ENCODE results near the gene KLHL10.

The KLHL10 gene

DNA sequence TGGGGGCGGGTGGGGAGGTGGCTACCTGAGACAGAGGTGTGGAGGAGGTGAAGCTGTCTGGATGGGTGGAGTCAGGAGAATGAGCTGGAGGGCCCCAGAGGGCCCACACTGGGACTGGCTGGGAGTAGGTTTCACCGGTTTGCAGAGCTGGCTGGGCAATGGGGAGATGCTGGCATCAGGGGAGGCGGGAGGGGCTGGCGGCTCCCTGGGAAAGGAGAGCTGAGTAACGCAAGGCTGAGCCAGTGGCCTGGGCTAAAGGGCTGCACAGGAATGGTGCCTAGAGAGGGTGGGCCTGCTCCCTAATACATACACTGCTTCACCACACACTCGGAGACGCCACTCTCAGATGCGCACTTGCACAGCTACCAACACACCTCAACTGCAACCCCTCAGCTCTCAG is 38.3 kb upstream of the KLHL10 start:
- no peaks in the 10 kb centered on the region for H3K79me2 ChIP-seq (ENCODE audit: low read length)
- TF ChIP-seq EZH2phosphoT487 (IDR thresholded peaks at IDR 0.05; ENCODE audit: low read length) = no peak
- H3K4me3 ChIP-seq (ENCODE audit: low read length) = no peak overlapping the region
- no peaks in the 10 kb centered on the region for H3K36me3 ChIP-seq (replicated peaks; ENCODE audit: insufficient read depth, low read length)
- H3K27me3 ChIP-seq (replicated peaks; ENCODE audit: insufficient read depth, low read length) = no peaks in the 10 kb centered on the region
- H2AFZ ChIP-seq (ENCODE audit: low read length) = no peak overlapping the region
- H3F3A ChIP-seq (ENCODE audit: insufficient read depth, low read length) = no peaks in the 10 kb centered on the region
- no peaks in the 10 kb centered on the region for H3K9me2 ChIP-seq (replicated peaks; ENCODE audit: insufficient read depth, low read length)
- H3K27ac ChIP-seq (ENCODE audit: low read length) = no peak overlapping the region
- no peaks in the 10 kb centered on the region for H3K9me3 ChIP-seq (replicated peaks; ENCODE audit: insufficient read depth, low read length)
- DNase-seq = no peak
- no peaks in the 10 kb centered on the region for H4K20me1 ChIP-seq (ENCODE audit: insufficient read depth, low read length)
- no peak overlapping the region for H3K4me2 ChIP-seq (ENCODE audit: low read depth, low read length)
- H3K4me1 ChIP-seq (ENCODE audit: low read length) = peaks cover 9% of the 10 kb centered on the region
- no peak overlapping the region for H3K9ac ChIP-seq (ENCODE audit: low read length)

- H4K20me1 ChIP-seq (ENCODE audit: insufficient read depth, low read length) = no peaks in the 10 kb centered on the region
- TF ChIP-seq CTCF (IDR thresholded peaks at IDR 0.05; ENCODE audit: low read length) (no peak), EZH2phosphoT487 (IDR thresholded peaks at IDR 0.05; ENCODE audit: low read length) (no peak), EZH2 (optimal IDR thresholded peaks at IDR 0.05; ENCODE audit: low read depth, low read length) (no peak)
- H3K36me3 ChIP-seq (replicated peaks; ENCODE audit: insufficient read depth, low read length) = no peaks in the 10 kb centered on the region
- peaks cover 9% of the 10 kb centered on the region for H3K4me1 ChIP-seq (ENCODE audit: low read length)
- H3K9ac ChIP-seq (ENCODE audit: low read length) = no peak overlapping the region; the same call in 1 of the 2 replicates
- no peaks in the 10 kb centered on the region for H3K79me2 ChIP-seq (ENCODE audit: low read length)
- DNase-seq = peak; percentile 82
- H3K9me3 ChIP-seq (replicated peaks; ENCODE audit: insufficient read depth, low read length) = no peaks in the 10 kb centered on the region
- no peaks in the 10 kb centered on the region for H3K27me3 ChIP-seq (replicated peaks; ENCODE audit: insufficient read depth, low read length)
- H3F3A ChIP-seq (ENCODE audit: insufficient read depth, low read length) = no peaks in the 10 kb centered on the region
- peak overlapping the region; percentile 43; the same call in 1 of the 2 replicates for H3K27ac ChIP-seq (ENCODE audit: low read length)
- peak overlapping the region; percentile 42 for H2AFZ ChIP-seq (ENCODE audit: low read length)
- H3K4me3 ChIP-seq (ENCODE audit: low read length) = peak overlapping the region; percentile 19
- H3K4me2 ChIP-seq (ENCODE audit: low read depth, low read length) = peak overlapping the region; percentile 75
- H3K9me2 ChIP-seq (replicated peaks; ENCODE audit: insufficient read depth, low read length) = no peaks in the 10 kb centered on the region
Measured at GRCh38 chr17:41800601-41801373, 36.8 kb upstream of the KLHL10 start.

GRCh38 chr17:41801374-41802271 is 36.0 kb upstream of the KLHL10 start:
- no peaks in the 10 kb centered on the region for H3K9me2 ChIP-seq (replicated peaks; ENCODE audit: insufficient read depth, low read length)
- H3F3A ChIP-seq (ENCODE audit: insufficient read depth, low read length) = no peaks in the 10 kb centered on the region
- no peaks in the 10 kb centered on the region for H4K20me1 ChIP-seq (ENCODE audit: insufficient read depth, low read length)
- no peak for TF ChIP-seq EZH2 (optimal IDR thresholded peaks at IDR 0.05; ENCODE audit: low read depth, low read length)
- peak; percentile 97 for TF ChIP-seq CTCF (IDR thresholded peaks at IDR 0.05; ENCODE audit: low read length)
- H3K79me2 ChIP-seq (ENCODE audit: low read length) = no peaks in the 10 kb centered on the region
- peak overlapping the region; percentile 43; the same call in 1 of the 2 replicates for H3K27ac ChIP-seq (ENCODE audit: low read length)
- peak overlapping the region; percentile 75 for H3K4me2 ChIP-seq (ENCODE audit: low read depth, low read length)
- peak; percentile 56 for DNase-seq
- peak overlapping the region; percentile 42 for H2AFZ ChIP-seq (ENCODE audit: low read length)
- peaks cover 9% of the 10 kb centered on the region for H3K4me1 ChIP-seq (ENCODE audit: low read length)
- H3K27me3 ChIP-seq (replicated peaks; ENCODE audit: insufficient read depth, low read length) = no peaks in the 10 kb centered on the region
- peak overlapping the region; percentile 19 for H3K4me3 ChIP-seq (ENCODE audit: low read length)
- no peak overlapping the region for H3K9ac ChIP-seq (ENCODE audit: low read length)
- no peaks in the 10 kb centered on the region for H3K9me3 ChIP-seq (replicated peaks; ENCODE audit: insufficient read depth, low read length)
- H3K36me3 ChIP-seq (replicated peaks; ENCODE audit: insufficient read depth, low read length) = no peaks in the 10 kb centered on the region
